Left ventricle myocardium superior (tissue), 1 donor: ENCODE results near the gene FAM171A2. TPM values are rescaled to one million over a fixed set of nuclear protein-coding genes. Genes with fewer than 3 reads are reported as not detected.
"Not testable (repeated sequence)": the region's sequence is repeated elsewhere in the genome, so short reads cannot be mapped to it uniquely, and the experiment has no call there.

Experiments
- ATAC-seq: fragments of 200-7000 bp; cut with Tn5 transposase; one replicate; pipeline ENCODE4 v1.9.1; 2020; ENCODE audit warnings: mild to moderate bottlenecking, moderate library complexity
- DNase-seq: peaks from one replicate; pipeline ENCODE4 v3.0.0-alpha.2; 2020
- intact Hi-C: fragments of 100-400 bp; cut with micrococcal nuclease; formaldehyde crosslinking; loops from one replicate; pipeline ENCODE4 v1.11.0; 2022
- long read RNA-seq: library from polyadenylated mRNA; unstranded; transcript quantifications from one replicate; pipeline ENCODE4 v2.0.0, GENCODE V29; 2021
- total RNA-seq: library from RNA; stranded (reverse); fragmentation: NEBNext Ultra II Directional; extraction: Animal tissue kit (Norgen Biotek cat#: 25700); gene quantifications from one replicate; pipeline ENCODE4 v1.2.1, GENCODE V29; 2021
- donor health status: DM: no; HTN: yes; CAD: no; lungs with severe emphysema.

Gene FAM171A2
- total RNA-seq, result 0.72 TPM
- long read RNA-seq, partial matches to known transcripts, result 0 of 1 reads
- long read RNA-seq, other reads (novel, unspliced or antisense), result 1 of 1 reads

GRCh38 chr17:44363613-44364159, at the start of gene FAM171A2:
FAM171A2 (minus strand) TSS chr17:44363853; CDS start chr17:44363714, 139 bp downstream.
- intact Hi-C loops, result no loop called here
- ATAC-seq (peak; percentile 89), DNase-seq (peak; percentile 83)

DNA sequence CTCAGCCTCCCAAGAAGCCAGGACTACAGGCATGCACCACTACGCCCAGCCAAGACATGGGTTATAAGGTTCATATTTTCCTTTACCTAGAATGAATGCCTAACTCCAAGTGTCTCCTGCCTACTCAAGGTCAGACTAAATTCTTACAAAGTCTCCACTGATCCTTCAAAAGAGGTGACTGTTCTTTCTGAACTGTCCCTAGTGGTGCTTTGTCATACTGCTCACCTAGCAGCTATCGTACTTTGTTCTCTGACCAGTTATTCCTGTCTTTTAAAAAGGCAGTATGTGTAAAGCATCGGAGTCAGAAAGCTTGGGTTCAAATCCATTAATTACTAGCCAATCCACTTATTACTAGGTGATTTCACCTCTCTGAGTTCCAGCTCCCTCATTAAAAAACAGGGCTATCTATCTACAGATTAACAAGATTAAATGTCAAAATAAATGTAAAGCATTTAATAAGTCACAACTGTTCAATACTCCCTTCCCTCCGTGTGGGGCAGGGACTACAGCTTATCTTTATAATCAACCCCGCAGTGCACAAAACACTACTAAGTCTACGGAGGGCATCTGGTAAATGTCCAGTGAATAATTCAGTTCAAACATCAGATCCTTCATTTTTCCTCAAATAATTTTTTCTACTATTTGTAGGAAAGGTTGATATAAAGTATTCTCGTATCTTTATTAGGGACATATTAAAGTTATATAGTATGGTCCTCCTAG, 45.8 kb upstream of the FAM171A2 start:
- DNase-seq (no peak), ATAC-seq (no peak)
- intact Hi-C loops, result no loop called here

DNA sequence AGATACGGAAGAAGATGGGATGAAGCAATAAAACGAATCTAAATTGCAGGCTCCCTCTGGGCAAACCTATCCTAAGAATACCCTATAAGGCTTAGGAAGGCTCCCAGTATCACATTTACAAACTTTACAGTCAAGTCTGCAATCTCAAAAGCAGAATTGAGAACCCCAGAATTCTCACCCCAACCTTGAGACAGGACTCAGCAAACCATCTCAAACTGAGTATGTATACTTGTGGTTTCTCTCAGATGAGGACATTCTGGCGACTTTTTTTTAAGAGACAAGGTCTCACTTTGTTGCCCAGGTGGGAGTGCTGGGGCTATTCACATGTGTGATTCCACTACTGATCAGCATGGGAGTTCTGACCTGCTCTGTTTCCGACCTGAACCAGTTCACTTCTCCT, 45.1 kb upstream of the FAM171A2 start:
- intact Hi-C loops, result no loop called here
- no peak for ATAC-seq
- no peak for DNase-seq

- DNase-seq, result no peak
- intact Hi-C loops, result no loop called here
- no peak for ATAC-seq
Measured at GRCh38 chr17:44402564-44403172, 39.0 kb upstream of the FAM171A2 start.

GRCh38 chr17:44400226-44400847, 36.7 kb upstream of the FAM171A2 start:
- intact Hi-C loops, result no loop called here
- no peak for DNase-seq
- peak; percentile 34 for ATAC-seq

- intact Hi-C loops, result no loop called here
- DNase-seq (no peak), ATAC-seq (no peak)
Measured at GRCh38 chr17:44398692-44399691, 35.3 kb upstream of the FAM171A2 start.

DNA sequence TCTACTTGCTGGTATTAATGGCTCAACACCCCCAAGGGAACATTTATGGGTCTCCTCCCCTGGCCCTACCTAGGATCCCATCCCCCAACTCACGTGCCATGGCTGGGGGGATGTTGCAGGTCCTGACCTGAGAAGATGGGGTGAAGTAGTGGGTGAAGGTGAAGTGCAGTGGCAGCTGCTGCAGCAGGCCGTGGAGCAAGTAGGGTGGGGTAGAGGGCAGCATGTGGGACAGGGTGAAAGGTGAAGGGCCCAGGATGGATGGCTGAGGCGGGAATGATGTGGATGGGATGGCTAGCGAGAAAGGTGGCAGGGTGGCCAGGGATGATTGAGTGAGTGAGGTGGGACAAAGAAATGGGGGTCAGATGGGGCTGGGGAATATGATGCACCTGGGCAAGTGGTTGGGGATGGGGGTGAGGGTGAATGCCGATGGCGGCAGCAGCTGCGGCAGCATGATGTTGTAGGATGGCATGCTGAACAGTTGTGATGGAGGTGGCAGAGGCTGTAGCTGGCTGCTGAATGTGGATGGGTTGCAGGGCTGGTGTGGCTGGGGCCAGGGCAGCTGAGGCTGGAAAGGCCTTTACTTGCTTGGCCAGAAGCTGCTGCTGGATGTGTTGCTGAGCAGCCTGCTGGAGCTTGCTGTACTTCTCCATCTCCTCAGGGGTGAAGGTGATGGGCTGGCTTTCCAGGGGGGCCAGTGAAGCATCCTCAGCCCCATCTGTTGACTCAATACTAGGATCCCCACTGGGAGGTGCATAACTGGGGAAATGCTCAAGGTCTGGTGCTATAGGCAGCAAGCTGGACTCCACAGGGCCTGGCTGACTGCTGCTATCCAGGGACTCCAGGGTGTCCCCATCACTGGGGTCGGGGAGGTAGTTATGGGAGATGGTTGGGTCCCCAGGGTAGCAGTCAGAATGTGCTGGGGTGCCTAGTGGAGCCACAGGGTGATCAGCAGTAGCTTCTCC, 34.1 kb upstream of the FAM171A2 start:
- intact Hi-C loops, result no loop called here
- no peak for ATAC-seq
- DNase-seq, result no peak

DNA sequence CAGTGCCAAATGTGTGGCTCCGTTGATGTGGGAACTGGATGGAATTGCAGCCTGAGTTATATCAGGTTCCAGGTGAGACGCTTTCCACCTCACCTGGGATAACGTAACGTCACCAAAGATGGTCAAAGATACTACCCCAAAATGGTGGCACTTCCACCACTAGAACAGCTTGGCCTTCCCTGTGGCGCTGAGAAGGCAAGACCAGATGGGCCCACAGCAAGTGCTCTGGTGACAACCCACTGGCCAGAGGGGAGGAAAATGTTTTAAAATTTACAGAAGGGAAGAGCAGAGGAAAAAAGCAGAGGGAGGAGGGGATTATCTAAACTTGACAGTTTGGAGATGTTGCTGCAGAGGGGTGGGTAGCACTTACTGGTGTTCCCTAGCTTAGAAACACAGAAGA, 33.3 kb upstream of the FAM171A2 start:
- DNase-seq (no peak), ATAC-seq (no peak)
- intact Hi-C loops, result no loop called here

DNA sequence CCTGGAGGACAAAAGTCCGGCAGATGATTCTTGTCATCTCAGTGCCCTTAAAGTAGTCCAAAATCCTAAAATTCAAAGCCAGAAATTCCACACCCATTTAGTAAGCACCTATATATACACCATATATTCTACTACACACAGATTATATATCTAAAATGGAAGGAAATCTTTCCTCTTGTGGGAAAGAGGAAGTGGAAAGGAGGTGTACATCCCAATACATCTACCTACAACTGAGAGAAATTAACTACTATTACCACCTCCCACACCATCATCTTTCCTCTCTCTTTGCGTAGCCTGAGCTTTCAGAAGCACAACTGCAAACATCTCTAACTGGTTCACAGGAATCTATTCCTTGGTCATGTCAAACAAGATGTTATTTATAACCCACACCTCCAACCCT, 31.2 kb upstream of the FAM171A2 start:
- ATAC-seq (no peak), DNase-seq (no peak)
- intact Hi-C loops, result no loop called here

DNA sequence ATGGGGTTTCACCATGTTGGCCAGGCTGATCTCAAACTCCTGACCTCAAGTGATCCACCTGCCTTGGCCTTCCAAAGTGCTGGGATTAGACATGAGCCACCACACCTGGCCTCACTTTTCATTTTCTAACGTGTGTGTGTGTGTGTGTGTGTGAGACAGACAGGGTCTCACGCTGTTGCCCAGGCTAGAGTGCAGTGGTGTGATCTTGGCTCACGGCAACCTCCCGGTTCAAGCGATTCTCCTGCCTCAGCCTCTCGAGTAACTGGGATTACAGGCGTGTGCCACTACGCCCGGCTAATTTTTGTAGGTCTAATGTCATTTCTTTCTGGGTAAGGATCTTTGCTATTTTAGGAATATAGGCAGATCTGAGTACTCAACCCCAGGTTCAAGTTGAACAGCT, 30.5 kb upstream of the FAM171A2 start:
- intact Hi-C loops, ATAC-seq, DNase-seq: not testable (repeated sequence)

DNA sequence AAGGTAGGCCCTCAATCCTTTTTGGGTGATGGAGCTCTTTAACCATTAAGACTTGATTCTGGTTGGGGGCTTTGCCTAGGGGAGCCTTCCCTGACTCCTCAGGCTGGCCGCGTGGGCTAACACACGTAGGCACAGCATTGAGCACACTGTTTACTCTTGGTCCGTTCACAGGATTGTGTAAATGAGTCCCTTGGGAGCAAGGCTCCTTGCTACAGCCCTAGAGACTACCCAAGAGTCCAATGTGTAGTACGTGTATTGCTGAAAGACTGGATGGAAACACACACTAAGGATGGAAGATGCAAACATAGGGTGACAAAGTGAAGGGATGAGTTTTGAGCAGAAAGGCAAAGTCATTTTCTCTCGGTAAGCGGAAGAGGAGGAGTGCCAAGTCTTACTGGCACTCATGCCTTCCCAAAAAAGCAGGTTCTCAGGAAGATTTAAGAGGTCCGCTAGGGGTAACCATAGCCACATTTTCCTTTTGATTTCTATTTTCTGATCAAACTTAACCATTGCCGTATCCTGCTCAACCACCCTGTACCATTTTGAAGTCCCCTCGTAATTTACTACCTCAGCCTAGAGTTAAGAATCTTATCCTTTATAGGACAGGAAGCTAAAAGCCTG, 26.7 kb upstream of the FAM171A2 start:
- intact Hi-C loops, result no loop called here
- ATAC-seq, result no peak

DNA sequence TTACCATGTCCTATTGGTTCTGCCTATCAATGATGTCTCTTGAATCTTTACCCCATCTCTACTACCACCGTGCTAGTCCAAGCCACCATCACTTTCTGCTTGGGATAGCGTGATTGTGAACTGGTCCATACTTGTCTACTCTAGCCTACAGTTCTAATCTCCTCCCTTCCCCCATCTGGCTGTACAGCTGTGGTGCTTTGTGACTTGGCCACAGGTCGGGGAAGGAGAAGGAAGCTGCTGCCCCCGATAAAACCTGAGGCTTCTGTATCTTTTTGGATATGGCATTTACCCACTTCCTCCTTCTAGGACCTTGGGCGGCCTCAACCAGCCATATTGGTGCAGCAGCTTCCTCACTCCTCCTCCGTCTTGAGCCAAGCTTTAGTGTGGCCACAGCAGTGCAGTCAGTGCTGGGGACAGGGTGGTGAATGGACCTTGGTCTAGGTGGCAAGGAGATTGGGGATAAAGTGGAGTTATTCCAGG, 26.1 kb upstream of the FAM171A2 start:
- no peak for DNase-seq
- intact Hi-C loops, result no loop called here

More for the DNA sequence above, 26.7 kb upstream of the FAM171A2 start:
- DNase-seq, result no peak

DNA sequence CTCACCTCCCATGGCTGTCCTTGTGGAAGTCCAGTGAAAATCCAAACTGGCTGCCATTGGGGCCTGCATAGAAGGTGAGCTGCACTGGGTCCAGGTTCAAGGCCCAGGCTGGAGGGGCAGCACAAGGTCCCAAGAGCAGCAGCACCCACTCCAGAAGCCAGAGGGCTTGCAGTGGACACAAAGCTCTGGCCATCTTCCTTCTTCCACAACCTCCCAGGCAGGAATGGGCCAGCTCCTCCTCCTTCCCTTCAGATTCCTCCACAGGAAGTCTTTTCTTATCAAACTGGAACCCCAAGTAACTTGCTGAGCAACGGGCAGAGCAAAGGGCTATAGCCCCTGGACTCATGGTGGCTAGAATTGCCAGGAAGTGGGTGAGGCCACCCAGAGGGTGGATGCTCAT, 25.6 kb upstream of the FAM171A2 start, which contains the start of gene ITGA2B:
TSS of gene ITGA2B (minus strand) at position 369 of the 400 bp plus-strand sequence. CDS start at position 193, 176 bp downstream.
- intact Hi-C loops, result no loop called here
- DNase-seq (no peak), ATAC-seq (no peak)

More for the DNA sequence above, 26.1 kb upstream of the FAM171A2 start:
- ATAC-seq, result no peak

- no peak for DNase-seq
- ATAC-seq, result no peak
- intact Hi-C loops, result no loop called here
Measured at GRCh38 chr17:44387804-44388203, 24.2 kb upstream of the FAM171A2 start.

DNA sequence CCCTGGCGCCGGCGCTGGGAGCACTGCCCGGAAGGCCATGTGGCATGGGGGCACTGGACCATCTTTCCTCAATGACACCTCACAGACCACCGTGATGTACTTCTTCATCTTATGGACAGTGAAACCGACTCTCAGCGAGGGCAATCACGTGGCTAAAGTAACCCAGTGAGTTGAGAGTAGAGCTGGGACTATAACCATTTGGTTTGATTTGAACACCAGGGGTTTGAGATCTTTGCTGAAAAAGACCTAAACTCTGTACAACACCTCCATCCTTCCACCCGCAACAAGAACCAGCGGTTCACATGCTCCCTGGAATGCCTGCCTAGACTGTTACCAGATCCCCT, 22.5 kb upstream of the FAM171A2 start:
- DNase-seq, result no peak
- ATAC-seq, result no peak
- intact Hi-C loops, result no loop called here

- peak; percentile 93 for ATAC-seq
- intact Hi-C loops, result no loop called here
Measured at GRCh38 chr17:44385287-44386181, 21.9 kb upstream of the FAM171A2 start.

More at GRCh38 chr17:44385287-44386181, 21.9 kb upstream of the FAM171A2 start:
- DNase-seq, result peak; percentile 88
